ENCODE data around the gene CDKN2AIP.

Gene CDKN2AIP

GRCh38 chr4:183444214-183445096 is at the start of gene CDKN2AIP:
Gene CDKN2AIP (plus strand): TSS chr4:183444636. CDS start chr4:183444798, 162 bp downstream.
- peak; percentile 99 for DNase-seq

DNA sequence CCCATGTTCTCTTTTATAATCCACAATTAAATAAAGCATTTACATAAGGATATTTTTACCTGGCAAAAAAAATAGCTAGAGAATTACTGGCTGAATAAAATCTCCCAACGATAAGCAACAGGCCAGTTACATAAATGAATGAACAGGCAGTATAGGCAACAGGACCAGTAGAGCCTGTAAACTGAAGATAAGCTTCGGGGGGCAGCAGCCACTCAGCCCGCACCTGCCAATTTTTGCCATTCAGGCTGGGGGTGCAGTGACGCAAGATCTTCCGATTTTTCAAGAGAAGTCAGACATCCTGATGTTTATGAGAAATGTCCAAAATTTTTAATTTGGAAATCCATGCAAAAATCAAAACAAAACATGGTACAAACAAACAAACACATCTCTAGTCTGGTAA is 49.0 kb upstream of the CDKN2AIP start:
- DNase-seq = no peak

DNA sequence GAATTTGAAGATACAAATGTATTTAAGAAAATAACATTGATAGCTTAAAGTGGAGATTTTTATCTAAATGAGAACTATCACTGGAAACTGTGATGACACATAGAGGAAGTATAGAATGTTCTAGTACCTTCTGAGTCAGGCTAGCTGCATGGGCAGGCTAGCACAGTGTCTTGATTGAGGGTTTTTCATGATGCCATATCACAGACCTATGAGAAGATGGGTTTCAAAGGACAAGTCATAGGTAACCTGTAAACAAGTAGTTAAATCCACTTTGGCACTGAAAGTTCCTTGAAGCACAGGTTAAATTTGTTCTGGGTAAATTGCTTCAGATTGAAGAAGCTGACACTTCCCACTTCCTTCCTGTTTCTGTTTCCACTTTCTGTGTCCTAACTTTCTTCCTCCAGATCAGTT is 48.2 kb upstream of the CDKN2AIP start:
- DNase-seq = no peak

DNA sequence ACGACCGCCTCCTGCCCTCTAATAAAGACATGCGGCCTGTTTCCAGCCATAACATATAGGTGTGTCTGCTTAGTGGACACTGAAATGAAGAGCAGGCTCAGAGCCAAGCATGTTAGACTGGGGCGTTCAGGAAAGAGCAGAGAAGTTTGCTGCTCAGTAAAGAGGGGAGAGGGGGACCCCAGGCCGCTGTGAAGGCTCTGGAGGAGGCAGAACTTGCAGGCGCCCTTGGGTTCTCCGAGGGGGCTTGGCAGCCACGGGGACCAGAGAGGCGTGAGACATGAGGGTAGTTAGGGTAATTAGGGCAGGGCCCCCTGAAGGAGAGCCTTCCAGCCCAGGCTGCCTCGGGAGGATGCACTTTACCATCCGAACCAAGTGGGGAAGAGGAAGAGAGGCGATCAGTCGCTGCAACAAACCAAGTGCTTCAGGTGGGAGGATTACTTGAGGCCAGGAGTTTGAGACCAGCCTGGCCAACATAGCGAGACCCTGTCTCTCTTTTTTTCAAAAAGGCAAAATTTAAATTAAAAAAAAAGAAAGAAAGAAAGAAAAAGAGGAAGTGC is 46.6 kb upstream of the CDKN2AIP start:
- no peak for DNase-seq

DNA sequence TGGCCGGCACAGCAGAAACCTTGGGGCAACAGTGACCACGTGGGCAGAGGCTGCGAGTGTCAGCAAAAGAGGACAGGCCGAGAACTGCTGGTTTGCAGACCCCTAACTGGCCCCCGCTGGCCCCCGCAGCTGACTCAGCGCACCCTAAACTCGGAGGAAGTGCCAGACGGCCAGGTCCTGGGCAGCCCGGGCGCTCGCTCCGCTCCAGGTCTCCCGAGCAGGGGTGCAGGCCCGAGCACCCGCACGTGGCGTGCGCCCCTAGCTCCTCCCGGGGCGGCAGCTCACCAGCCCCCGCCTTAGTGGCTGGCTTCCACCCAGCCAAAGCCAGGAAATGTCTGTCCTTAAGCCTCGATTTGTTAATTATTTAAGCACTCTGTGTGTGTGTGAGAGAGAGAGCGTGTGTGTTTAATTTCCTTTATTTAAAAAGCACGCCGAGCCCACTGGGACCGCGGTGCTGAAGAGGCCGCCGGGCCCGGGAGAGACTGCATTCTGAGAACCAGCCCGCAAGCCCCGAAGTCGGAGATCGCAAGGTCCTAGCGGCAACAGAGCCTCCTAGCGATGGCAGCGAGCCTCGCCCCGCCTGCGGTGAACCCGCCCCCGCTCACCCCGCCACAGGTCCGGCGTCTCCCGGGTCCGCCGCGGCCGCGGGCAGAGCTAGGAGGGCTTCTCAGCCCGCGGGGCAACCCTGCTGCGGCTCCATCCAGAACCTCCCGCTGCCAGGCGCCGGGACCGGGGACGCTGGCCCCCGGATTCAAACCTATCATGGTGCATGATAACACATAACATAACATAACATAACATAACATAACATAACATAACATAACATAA is 45.9 kb upstream of the CDKN2AIP start:
- DNase-seq = peak; percentile 90

- DNase-seq = no peak
Observed at GRCh38 chr4:183399126-183399522, 45.3 kb upstream of the CDKN2AIP start.

DNA sequence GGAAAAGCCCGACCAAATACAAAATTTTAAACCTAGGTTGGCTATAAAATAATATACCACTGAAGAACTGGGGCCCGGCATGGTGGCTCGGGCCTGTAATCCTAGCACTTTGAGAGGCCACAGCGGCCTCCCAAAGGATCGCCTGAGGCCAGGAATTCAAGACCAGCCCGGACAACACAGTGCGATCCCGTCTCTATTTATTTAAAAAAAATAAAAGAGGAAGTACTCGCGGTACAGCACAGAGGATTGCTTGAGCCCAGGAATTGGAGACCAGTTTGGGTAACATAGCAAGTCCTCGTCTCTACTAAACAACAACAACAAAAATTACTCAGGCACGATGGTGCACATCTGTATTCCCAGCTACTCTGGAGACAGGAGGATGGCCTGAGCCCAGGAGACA is 44.8 kb upstream of the CDKN2AIP start:
- DNase-seq = no peak

DNA sequence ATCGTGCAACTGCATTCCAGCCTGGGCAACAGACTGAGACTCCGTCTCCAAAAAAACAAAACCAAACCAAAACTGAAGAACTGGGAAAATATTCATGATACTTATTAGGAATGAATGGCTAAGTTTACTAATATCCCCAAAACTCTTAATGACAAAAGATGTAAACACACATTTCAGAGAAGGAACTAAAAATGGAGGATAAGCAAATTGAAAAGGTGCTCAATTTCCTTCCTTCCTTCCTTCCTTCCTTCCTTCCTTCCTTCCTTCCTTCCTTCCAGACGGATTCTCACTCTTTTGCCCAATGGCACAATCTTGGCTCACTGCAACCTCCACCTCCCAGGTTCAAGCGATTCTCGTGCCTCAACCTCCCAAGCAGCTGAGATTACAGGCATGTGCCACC is 44.4 kb upstream of the CDKN2AIP start:
- DNase-seq = no peak

GRCh38 chr4:183401473-183401872 is 43.0 kb upstream of the CDKN2AIP start:
- DNase-seq = no peak

DNA sequence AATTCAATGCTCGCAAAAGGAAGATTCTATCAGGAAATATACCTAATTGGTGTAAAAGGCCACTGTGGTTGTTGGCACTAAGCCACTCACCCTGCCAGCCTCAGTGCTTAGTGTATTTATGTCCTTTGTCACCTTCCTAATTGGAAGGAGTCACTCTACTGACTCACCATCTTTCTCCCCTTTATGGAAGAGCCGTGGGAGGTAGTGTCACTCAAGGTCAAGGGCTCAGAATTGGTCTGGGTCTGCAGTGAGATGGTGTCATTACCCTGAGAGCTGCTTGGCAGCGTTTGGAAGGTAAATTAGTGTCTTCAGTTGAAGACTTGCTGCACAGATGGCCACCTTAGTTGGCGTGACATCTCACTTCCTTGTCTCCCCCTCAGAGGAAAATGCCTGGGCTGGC is 41.7 kb upstream of the CDKN2AIP start:
- no peak for DNase-seq

DNA sequence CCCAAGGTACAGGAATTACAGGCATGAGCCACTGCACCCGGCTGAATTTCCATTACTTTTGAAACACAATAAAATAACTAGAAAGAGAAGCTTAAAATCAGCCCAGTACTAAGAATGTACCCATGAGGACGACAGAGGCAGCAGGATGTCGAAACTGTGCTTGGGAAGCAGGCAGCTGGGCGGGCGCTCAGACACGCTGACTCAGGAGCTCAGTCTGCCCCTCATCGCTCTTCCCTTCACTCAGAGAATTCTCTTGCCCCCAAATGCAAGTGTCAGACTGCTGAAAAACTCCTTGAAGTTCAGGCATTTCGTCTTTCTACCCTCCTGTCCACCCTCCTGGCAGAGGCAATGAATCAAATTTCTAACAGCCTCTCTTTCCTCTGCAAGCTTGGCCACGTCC is 41.0 kb upstream of the CDKN2AIP start:
- DNase-seq = no peak

DNA sequence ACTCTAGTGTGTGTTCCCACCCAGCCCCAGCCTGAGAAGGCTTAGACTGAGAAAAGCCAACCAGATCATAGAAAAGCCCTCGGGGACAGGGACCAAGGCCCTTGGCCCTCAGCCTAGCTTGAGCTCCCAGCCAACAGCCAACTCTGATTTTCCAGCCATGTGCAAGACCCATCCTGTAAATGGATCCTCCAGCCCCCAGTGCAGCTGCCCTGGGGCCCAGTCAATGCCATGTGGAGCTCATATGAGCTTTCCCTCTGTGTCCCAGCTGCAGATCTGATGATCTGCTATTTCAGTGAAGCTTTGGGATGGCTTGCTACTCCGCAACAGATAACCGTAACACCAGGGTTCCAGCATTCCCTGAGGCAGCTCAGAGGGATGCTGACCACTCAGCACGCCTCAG is 40.5 kb upstream of the CDKN2AIP start:
- DNase-seq = no peak

GRCh38 chr4:183405303-183405702 is 39.1 kb upstream of the CDKN2AIP start:
- no peak for DNase-seq

DNA sequence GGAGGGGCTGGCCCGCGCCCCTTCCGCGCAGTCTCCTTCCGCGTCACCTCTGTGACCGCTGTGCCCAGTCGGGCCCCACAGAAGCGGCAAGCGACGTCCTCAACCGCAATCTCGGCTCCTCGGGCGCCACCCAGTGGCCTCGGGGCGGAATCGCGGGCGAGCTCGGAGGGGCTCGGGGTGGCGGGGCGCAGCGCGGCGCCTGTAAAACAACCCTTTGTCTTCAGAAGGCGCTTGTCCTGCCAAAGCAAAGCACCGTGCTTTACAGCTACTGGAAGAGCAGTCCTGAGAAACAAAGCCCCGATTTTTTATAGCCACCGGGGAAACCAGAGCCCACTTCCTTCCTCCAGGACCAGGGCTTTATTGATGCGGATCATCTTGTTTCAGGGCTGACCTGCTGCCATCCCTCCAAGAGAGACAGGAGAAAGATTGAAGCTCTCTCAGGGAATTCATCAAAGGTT is 37.3 kb upstream of the CDKN2AIP start:
- DNase-seq = peak; percentile 99

- DNase-seq = no peak
Observed at GRCh38 chr4:183407635-183408464, 36.6 kb upstream of the CDKN2AIP start.

DNA sequence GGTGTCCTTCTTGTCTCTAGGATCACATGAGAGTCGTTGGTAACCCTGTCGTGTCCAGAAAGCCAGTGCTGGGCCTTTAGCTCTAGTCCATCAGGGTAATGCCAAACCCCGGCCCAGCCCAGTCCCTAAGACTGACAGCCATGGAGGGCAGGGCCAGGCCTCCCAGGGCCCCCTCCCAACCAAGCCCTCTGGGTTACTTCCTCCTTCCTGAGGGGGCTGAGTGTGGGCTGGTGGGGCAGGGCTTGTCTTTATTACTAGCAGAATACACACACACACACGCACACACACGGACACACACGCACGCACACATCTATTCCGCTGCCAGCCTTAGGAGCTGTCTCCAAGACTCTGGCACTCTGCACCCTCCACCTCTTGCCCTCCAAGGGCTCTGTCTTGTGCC is 35.6 kb upstream of the CDKN2AIP start:
- DNase-seq = no peak

DNA sequence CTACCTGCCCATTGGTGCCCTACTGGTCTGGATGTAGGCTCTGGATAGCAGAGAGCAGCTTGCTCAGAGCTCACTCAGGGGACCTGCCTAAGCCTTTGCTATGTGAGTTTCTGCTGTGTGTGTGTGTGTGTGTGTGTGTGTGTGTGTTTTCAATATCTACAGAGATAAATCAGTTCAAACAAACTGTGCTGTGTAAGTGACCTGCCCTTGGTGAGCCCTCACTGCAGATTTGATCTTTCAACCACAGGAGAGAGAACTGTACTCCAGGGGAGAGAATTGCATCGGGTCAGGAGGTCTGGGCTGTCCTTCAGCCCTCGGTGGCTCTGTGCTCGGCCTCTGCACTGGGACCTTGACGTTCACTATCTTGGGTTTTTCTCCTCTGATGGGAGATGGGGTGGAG is 35.0 kb upstream of the CDKN2AIP start:
- DNase-seq = no peak

DNA sequence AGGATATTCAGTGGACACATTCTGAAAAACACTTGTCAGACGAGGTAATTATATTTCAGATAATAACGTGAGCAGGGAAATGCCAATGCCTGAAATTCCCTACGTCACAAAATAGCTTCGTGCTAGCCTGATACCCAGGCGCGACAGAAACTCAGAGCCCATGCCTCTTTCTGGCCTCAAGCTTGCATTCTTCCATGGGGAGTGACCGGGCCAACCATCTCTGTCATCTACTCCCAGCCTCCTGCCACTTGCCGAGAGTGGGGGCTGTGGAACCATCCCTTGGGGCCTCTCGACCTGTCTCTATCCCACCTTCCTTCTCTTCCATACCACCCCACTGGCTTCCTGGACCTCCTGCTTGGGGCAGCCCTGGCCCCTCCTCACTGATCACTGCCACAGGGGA is 34.5 kb upstream of the CDKN2AIP start:
- no peak for DNase-seq

GRCh38 chr4:183411291-183411861 is 33.1 kb upstream of the CDKN2AIP start:
- no peak for DNase-seq

- no peak for DNase-seq
Observed at GRCh38 chr4:183412821-183413220, 31.6 kb upstream of the CDKN2AIP start.

GRCh38 chr4:183413234-183414200 is 30.9 kb upstream of the CDKN2AIP start:
- DNase-seq = no peak

All from retina (tissue), 1 donor.